AG10803 (cell line): Measurements from ENCODE around the gene GPC2.
A peak's percentile ranks its signal among the peaks of the same experiment; 100 is the strongest.
"Not testable (repeated sequence)": the region's sequence is repeated elsewhere in the genome, so short reads cannot be mapped to it uniquely, and the experiment has no call there.

Experiments used
- DNase-seq: peaks from one replicate; pipeline ENCODE4 v3.0.0; 2010; ENCODE audit warnings: low read depth
- H3K4me3 ChIP-seq: 2 replicates; pipeline ENCODE4 v1.5.1; 2011; ENCODE audit warnings: mild to moderate bottlenecking, low read length, control low read depth
- CTCF ChIP-seq: conservative IDR thresholded peaks from 2 replicates; pipeline ENCODE4 v1.5.1; 2011; ENCODE audit warnings: mild to moderate bottlenecking, low read length, control low read depth, inconsistent platforms

The GPC2 gene

GRCh38 chr7:100220586-100221230 lies 43.5 kb upstream of the GPC2 start:
- DNase-seq, result no peak
- TF ChIP-seq CTCF, result no peak
- H3K4me3 ChIP-seq, result no peak overlapping the region

GRCh38 chr7:100219801-100220585 lies 42.8 kb upstream of the GPC2 start, which contains the start of gene PVRIG:
TSS of gene PVRIG (plus strand) at chr7:100219949. CDS start at chr7:100219971, 22 bp downstream.
- not testable (repeated sequence) for DNase-seq, H3K4me3 ChIP-seq

GRCh38 chr7:100219271-100219737 lies 42.1 kb upstream of the GPC2 start:
- no peak for DNase-seq
- no peak overlapping the region for H3K4me3 ChIP-seq
- TF ChIP-seq CTCF, result no peak

- H3K4me3 ChIP-seq, result not testable (repeated sequence)
- TF ChIP-seq CTCF, result peak; percentile 53
- peak; percentile 21 for DNase-seq
Observed at GRCh38 chr7:100217934-100218333, 40.8 kb upstream of the GPC2 start.

- DNase-seq, result peak; percentile 48
- TF ChIP-seq CTCF, result no peak
- no peak overlapping the region for H3K4me3 ChIP-seq
Observed at GRCh38 chr7:100215895-100216294, 38.7 kb upstream of the GPC2 start.

- not testable (repeated sequence) for DNase-seq, H3K4me3 ChIP-seq
Observed at GRCh38 chr7:100214356-100214755, 37.2 kb upstream of the GPC2 start.

GRCh38 chr7:100213672-100214071 lies 36.5 kb upstream of the GPC2 start:
- no peak for DNase-seq
- TF ChIP-seq CTCF, result no peak
- H3K4me3 ChIP-seq, result no peak overlapping the region

GRCh38 chr7:100212631-100213286 lies 35.6 kb upstream of the GPC2 start:
- H3K4me3 ChIP-seq, result no peak overlapping the region
- no peak for DNase-seq
- TF ChIP-seq CTCF, result no peak
